ENCODE measurements around the gene STUM. TPM values are rescaled to one million over a fixed set of nuclear protein-coding genes. Genes with fewer than 3 reads are reported as not detected.

STUM gene
- total RNA-seq, 1 donor from 2014 or later = 0.08 TPM

DNA sequence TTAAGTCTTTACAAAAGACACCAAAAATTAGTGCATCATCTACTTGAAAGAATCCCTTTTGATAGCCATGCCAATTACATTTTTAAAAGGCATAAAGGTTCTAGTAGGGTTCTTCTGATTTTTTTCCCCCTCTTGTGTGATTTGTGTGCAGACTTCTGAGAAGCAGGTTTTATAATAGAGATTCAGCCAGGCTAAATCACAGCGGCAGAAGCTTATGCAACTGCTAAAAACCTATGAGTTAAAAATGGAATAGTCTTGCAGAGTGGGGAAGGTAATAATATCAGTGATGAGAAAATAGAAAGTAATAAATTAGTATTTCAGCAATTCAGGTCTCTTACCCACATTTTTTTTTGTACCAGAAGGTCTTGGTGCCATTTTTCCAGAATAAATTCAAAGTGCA lies 17.7 kb downstream of the STUM start:
- Mint-ChIP-seq H3K4me1 (ENCODE audit: unreplicated experiment) (no peaks in the 10 kb centered on the region), H3K36me3 (ENCODE audit: low read depth, unreplicated experiment) (no peaks in the 10 kb centered on the region), H3K9me3 (ENCODE audit: unreplicated experiment) (no peaks in the 10 kb centered on the region), H3K27ac (ENCODE audit: unreplicated experiment) (peak overlapping the region; percentile 37), H3K27me3 (ENCODE audit: unreplicated experiment) (peaks cover 4% of the 10 kb centered on the region), H3K4me3 (ENCODE audit: unreplicated experiment) (no peak overlapping the region)
- no peak for DNase-seq (ENCODE audit: low spot score)
- TF ChIP-seq, protein P1, sequence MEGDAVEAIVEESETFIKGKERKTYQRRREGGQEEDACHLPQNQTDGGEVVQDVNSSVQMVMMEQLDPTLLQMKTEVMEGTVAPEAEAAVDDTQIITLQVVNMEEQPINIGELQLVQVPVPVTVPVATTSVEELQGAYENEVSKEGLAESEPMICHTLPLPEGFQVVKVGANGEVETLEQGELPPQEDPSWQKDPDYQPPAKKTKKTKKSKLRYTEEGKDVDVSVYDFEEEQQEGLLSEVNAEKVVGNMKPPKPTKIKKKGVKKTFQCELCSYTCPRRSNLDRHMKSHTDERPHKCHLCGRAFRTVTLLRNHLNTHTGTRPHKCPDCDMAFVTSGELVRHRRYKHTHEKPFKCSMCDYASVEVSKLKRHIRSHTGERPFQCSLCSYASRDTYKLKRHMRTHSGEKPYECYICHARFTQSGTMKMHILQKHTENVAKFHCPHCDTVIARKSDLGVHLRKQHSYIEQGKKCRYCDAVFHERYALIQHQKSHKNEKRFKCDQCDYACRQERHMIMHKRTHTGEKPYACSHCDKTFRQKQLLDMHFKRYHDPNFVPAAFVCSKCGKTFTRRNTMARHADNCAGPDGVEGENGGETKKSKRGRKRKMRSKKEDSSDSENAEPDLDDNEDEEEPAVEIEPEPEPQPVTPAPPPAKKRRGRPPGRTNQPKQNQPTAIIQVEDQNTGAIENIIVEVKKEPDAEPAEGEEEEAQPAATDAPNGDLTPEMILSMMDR (IDR thresholded peaks at IDR 0.05; ENCODE audit: unreplicated experiment) = no peak

DNA sequence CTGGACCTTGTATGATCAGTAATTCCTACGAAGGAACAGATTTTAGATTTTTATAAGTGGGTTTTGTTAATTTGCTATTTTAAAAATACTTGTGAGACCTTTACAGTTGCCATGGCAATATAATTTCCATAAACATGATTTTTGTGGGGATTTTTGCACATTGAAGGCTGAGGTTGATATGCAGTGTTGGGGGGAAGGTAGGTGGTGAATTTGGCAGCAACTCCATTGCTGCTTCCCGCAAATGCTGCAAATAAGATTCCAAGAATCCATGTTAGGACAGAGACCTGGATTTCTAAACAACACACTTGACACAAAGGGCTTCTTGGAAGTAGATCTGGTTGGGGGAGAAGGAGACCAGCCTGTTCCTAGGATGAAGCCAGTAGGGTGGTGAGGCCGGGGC lies 18.2 kb downstream of the STUM start:
- TF ChIP-seq, protein P1 (IDR thresholded peaks at IDR 0.05; ENCODE audit: unreplicated experiment) = no peak
- H3K36me3 Mint-ChIP-seq (ENCODE audit: low read depth, unreplicated experiment) = no peaks in the 10 kb centered on the region
- DNase-seq (ENCODE audit: low spot score) = no peak
- no peak overlapping the region for H3K27ac Mint-ChIP-seq (ENCODE audit: unreplicated experiment)
- H3K4me3 Mint-ChIP-seq (ENCODE audit: unreplicated experiment) = no peak overlapping the region
- peaks cover 4% of the 10 kb centered on the region for H3K27me3 Mint-ChIP-seq (ENCODE audit: unreplicated experiment)
- H3K4me1 Mint-ChIP-seq (ENCODE audit: unreplicated experiment) = no peaks in the 10 kb centered on the region
- H3K9me3 Mint-ChIP-seq (ENCODE audit: unreplicated experiment) = no peaks in the 10 kb centered on the region

DNA sequence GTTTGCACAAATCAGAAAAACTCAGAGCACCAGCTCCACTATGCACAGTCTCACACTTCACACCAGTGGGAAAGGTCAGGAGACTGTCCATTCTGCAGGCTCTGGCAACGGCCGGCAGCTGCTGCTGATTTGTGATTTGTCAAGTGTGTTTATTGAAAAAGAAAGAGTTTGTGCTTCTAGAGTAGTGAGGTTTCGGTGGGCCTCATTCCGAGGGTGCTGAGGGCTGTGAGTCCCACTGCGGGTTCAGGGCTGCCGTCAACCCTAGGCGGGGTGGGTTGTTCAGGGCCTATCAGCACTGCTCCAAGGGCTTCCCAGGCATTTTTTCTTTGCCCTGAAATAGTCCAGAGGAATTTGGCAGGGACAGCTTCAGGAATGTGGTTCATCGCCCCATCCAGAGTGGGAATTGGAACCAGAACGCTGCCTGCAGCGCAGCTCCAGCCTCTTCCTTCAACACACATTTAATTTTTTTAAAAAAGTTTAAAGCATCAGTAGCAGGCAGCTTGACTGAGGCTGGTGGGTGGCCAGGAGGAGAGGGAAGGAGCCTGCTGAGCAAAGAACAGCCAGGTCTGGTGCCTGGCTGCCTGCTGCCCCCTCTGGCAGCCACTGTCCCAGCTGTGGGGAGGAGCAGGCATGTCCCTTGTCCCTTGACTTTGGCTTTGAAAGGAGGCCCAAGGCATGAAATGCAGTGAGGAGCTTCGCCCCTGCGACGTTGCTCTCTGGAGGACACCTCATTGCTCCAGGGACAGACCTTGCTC lies 19.7 kb downstream of the STUM start:
- Mint-ChIP-seq H3K4me3 (ENCODE audit: unreplicated experiment) (no peak overlapping the region), H3K9me3 (ENCODE audit: unreplicated experiment) (no peaks in the 10 kb centered on the region), H3K4me1 (ENCODE audit: unreplicated experiment) (no peaks in the 10 kb centered on the region), H3K27me3 (ENCODE audit: unreplicated experiment) (peaks cover 4% of the 10 kb centered on the region), H3K27ac (ENCODE audit: unreplicated experiment) (no peak overlapping the region), H3K36me3 (ENCODE audit: low read depth, unreplicated experiment) (no peaks in the 10 kb centered on the region)
- TF ChIP-seq, protein P1 (IDR thresholded peaks at IDR 0.05; ENCODE audit: unreplicated experiment) = no peak
- DNase-seq (ENCODE audit: low spot score) = peak; percentile 26

DNA sequence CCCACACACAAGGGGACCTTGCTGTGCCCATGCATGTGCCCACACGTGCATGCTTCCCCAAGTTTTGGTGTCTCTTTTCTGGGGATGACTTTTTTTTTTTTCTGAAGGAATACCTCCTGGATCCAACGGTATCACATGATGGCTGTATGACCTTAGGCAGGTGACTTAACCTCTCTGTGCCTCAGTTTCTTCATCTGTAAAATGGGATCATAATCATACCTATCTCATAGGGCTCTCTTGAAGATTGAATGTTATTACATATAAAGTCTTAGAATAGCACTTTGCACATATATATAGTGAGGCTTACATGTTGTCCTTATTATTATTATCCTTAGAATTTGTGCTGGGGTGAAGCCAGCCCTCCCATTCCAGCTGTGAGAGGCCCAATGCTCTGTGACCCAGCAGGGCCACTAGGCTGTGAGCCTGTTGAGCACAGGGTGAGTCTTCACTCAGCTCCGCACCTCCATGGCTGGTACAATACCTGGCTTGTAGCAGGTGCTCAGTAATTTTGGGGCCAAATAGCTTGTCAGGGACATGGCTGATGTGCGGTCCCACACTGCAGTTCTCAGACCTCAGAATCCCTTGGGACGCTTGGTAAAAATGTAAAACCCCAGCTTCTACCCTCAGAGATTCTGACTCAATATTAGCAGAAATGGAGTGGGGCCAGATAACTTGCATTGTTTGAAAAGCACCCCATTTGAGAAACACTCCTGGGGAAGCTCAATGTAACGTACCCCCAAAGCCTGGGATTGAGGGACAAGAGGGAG lies 20.6 kb downstream of the STUM start:
- TF ChIP-seq, protein P1 (IDR thresholded peaks at IDR 0.05; ENCODE audit: unreplicated experiment) = no peak
- H3K36me3 Mint-ChIP-seq (ENCODE audit: low read depth, unreplicated experiment) = no peaks in the 10 kb centered on the region
- H3K4me1 Mint-ChIP-seq (ENCODE audit: unreplicated experiment) = no peaks in the 10 kb centered on the region
- H3K4me3 Mint-ChIP-seq (ENCODE audit: unreplicated experiment) = no peak overlapping the region
- no peaks in the 10 kb centered on the region for H3K9me3 Mint-ChIP-seq (ENCODE audit: unreplicated experiment)
- DNase-seq (ENCODE audit: low spot score) = no peak
- H3K27me3 Mint-ChIP-seq (ENCODE audit: unreplicated experiment) = peaks cover 4% of the 10 kb centered on the region
- no peak overlapping the region for H3K27ac Mint-ChIP-seq (ENCODE audit: unreplicated experiment)

All from endothelial cell (in vitro differentiated cells).